ENCODE data around the gene RAB17.

Gene RAB17

DNA sequence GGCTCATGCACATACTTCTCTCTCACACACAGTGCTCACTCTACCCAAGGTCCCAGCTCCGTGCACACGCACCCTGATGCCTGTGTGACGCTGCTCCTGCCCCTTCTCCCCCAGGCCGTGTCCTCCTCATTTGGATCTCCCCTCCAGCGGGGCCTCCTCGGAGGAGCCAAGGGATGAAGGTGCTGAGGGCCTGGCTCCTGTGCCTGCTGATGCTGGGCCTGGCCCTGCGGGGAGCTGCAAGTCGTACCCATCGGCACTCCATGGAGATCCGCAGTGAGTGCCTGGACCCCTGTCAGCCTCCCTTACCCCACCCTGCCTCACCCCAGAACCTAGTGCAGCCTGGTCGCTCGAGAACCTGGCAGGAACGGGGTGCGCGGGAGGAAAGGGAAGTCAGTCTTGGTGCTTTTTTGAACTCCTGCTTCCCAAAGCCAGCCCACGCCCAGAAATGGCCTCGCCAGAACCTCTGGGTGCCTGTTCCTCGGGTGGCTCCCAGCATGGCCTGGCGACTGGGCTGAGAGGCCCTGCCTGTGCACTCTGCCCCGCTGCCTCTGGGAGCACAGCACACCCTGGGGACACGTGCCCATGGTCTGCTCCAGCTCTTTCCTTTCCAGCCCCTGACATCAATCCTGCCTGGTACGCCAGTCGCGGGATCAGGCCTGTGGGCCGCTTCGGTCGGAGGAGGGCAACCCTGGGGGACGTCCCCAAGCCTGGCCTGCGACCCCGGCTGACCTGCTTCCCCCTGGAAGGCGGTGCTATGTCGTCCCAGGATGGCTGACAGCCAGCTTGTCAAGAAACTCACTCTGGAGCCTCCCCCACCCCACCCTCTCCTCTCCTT, 23.9 kb downstream of the RAB17 start, which contains the start of gene PRLH:
TSS of gene PRLH (plus strand) at position 174 of the 835 bp plus-strand sequence. CDS start at position 174, 0 bp downstream.
- TF ChIP-seq, protein P1, sequence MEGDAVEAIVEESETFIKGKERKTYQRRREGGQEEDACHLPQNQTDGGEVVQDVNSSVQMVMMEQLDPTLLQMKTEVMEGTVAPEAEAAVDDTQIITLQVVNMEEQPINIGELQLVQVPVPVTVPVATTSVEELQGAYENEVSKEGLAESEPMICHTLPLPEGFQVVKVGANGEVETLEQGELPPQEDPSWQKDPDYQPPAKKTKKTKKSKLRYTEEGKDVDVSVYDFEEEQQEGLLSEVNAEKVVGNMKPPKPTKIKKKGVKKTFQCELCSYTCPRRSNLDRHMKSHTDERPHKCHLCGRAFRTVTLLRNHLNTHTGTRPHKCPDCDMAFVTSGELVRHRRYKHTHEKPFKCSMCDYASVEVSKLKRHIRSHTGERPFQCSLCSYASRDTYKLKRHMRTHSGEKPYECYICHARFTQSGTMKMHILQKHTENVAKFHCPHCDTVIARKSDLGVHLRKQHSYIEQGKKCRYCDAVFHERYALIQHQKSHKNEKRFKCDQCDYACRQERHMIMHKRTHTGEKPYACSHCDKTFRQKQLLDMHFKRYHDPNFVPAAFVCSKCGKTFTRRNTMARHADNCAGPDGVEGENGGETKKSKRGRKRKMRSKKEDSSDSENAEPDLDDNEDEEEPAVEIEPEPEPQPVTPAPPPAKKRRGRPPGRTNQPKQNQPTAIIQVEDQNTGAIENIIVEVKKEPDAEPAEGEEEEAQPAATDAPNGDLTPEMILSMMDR (conservative IDR thresholded peaks at IDR 0.05) = no peak

DNA sequence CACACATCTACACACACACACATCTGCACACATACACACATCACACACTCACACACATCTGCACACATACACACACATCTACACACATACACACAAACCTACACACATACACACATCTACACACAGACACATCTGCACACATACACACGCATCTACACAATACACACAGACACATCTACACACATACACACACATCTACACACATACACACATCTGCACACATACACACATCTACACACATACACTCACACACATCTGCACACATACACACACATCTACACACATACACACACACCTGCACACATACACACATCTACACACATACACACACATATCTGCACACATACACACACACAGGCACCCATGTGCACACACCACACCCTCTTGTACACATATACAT, 24.6 kb downstream of the RAB17 start:
- TF ChIP-seq, protein P1 (conservative IDR thresholded peaks at IDR 0.05) = no peak
- no peak overlapping the region for H3K27ac ChIP-seq

More for the DNA sequence above, 23.9 kb downstream of the RAB17 start, which contains the start of gene PRLH:
- no peak within 1 kb of the TSS for H3K27ac ChIP-seq

DNA sequence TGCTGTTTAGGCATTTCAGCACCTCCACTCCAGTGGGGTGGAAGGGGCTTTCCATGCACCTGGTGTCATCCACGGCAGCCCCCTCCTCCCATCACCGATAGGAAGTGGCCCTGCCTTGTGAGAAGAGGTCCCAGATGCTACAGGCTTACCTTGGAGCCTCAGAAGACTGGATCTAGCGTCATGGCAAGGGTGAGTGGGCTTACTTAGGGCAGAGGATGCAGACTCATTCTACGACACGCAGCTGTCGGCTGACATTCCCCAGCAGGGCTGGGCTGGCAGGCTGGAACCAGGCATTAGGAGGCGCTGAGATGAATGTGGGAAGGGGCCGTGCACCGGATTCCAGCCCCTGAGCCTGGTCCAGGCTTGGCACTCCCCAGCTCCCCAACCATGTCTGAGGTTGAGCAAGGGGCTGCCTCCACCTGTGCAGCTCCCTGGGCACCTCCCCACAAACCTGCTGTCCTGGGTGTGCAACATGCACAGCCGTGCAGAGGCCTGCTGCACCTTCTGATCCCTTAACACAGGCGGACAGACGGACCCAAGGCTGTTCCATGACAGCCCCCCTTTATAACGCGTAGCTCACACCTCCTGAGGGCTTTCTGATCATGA, 25.9 kb downstream of the RAB17 start:
- TF ChIP-seq, protein P1 (conservative IDR thresholded peaks at IDR 0.05) = no peak
- no peak overlapping the region for H3K27ac ChIP-seq

DNA sequence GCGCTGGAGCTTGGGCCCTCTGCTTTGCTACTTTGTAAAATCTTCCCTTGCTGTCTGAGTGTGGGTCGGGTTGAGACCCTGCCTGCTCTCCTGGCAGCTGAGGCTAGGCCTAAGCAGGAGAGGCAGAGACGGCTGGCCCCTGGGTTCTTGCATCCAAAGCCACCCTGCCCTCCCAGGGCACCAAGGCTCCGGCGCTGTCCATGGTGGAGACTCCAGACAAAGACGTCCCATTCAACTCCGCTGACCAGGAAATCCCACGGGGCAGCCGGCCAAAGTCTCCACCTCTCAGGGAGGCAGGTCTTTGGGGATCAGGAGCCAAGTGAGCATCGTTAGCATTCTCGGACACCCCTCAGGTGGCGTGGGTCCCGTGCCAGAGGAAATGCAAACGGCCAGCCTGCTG, 26.7 kb downstream of the RAB17 start:
- H3K27ac ChIP-seq = no peak overlapping the region
- TF ChIP-seq, protein P1 (conservative IDR thresholded peaks at IDR 0.05) = no peak

DNA sequence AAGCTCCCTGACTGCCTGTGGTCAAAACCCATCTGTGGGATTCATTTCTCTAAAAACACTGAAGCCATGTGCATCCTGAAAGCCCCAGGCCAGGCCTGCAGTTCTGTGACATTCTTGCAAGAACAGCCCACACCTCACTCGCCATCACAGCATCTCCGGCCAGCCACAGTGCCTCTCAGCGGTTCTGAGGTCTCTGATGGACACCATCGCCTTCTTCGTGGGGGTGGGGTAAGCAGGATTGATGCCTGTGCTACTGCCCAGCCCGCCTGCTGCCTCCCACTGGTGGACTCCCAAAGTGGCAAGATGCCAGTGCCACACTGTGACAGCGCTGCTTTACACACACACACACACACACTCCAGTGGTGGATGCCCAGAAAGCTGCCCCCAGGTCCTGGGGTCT, 29.3 kb downstream of the RAB17 start:
- TF ChIP-seq, protein P1 (conservative IDR thresholded peaks at IDR 0.05) = no peak
- H3K27ac ChIP-seq = no peak overlapping the region

DNA sequence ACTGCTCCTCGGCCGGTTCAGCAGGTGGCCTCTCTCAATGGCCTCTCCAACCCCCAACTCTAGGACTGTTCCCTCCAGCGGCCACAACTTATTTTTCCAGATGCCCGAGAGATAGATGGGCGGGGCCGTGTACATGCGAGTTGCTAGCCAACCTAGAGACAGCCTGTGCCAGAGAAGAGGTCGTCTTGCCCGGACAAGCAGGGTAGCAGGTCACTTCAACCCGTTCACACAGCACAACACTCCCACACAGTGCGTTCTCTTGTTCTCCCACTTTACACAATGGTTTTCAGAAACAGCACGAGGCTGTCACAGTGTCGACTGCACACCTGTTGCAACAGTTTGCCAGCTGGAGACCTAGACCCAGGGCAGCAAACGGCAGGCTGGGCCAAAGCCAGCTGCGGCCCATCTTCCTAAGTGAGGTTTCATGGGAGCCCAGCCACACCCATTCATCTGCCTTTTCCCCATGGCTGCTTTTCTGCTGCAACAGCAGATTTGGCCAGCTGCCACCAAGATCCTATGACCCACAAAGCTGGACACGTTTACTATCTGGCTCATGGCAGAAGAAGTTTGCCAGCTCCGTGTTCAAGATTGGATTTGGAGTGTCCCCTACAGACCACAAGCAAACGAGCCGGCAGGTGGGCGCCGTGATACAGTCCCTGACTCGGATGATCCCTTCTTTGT, 31.4 kb downstream of the RAB17 start:
- H3K27ac ChIP-seq = peak overlapping the region; percentile 63
- TF ChIP-seq, protein P1 (conservative IDR thresholded peaks at IDR 0.05) = 0 out of 2 replicates have a peak, but pooled peaks have one; percentile 14

DNA sequence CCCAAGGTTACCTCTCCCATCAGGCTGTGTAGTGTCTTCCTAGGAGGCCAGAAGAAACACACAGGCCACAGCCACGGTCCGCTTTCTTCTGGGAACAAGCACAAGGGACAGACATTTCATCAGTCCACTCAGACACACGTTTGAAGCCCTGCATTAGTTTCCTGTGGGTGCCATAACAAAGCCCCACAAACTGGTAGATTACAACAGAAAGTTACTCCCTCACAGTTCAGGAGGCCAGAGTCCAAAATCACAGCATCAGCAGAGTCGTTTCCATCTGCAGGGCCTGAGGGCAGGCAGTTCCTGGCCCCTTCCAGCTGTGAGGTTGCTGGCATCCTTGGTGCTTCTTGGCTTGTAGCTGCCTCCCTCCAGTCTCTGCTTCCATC, 32.9 kb downstream of the RAB17 start:
- no peak overlapping the region for H3K27ac ChIP-seq
- TF ChIP-seq, protein P1 (conservative IDR thresholded peaks at IDR 0.05) = no peak
